GM10266 (cell line): ENCODE data around the gene ABHD17A.
"Not testable (repeated sequence)": the region's sequence is repeated elsewhere in the genome, so short reads cannot be mapped to it uniquely, and the experiment has no call there.

Source experiments
- DNase-seq: peaks from one replicate; pipeline ENCODE4 v3.0.0; 2012; ENCODE audit errors: extremely low spot score
- TF ChIP-seq, protein P1 (sequence below): IDR thresholded peaks from 2 replicates; pipeline ENCODE4 v1.5.1; 2012; ENCODE audit warnings: mild to moderate bottlenecking, low read depth; ENCODE audit not compliant: control insufficient read depth, insufficient read depth; ENCODE audit errors: missing control alignments

The ABHD17A gene

GRCh38 chr19:1880611-1881392 is 4.5 kb downstream of the ABHD17A start:
- TF ChIP-seq, protein P1, sequence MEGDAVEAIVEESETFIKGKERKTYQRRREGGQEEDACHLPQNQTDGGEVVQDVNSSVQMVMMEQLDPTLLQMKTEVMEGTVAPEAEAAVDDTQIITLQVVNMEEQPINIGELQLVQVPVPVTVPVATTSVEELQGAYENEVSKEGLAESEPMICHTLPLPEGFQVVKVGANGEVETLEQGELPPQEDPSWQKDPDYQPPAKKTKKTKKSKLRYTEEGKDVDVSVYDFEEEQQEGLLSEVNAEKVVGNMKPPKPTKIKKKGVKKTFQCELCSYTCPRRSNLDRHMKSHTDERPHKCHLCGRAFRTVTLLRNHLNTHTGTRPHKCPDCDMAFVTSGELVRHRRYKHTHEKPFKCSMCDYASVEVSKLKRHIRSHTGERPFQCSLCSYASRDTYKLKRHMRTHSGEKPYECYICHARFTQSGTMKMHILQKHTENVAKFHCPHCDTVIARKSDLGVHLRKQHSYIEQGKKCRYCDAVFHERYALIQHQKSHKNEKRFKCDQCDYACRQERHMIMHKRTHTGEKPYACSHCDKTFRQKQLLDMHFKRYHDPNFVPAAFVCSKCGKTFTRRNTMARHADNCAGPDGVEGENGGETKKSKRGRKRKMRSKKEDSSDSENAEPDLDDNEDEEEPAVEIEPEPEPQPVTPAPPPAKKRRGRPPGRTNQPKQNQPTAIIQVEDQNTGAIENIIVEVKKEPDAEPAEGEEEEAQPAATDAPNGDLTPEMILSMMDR: no peak
- DNase-seq: no peak

GRCh38 chr19:1879982-1880381 is 5.3 kb downstream of the ABHD17A start:
- not testable (repeated sequence) for DNase-seq

DNA sequence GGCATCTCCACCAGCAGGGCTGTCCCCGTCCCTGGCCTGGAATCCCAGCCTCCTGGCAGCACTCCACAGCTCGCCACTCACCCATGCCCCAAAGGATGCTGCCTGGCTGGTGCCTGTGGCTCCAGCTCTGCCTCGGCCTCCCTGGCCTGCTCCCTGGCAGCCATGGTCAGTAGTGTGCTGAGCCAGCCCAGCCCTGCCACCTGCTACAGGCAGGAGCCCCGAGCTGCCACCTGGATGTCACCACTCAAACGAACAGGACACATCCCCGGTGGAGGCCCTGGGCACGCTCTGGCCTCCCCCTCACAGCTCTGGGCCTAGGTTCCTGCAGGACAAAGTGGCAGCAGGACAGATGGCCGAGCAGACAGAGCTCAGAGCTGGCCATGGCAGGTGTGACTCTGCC is 6.7 kb downstream of the ABHD17A start:
- not testable (repeated sequence) for DNase-seq

- DNase-seq: not testable (repeated sequence)
These were observed 8.0 kb downstream of the ABHD17A start for GRCh38 chr19:1877280-1877660.

GRCh38 chr19:1876496-1877279 is 8.6 kb downstream of the ABHD17A start:
- not testable (repeated sequence) for DNase-seq

DNA sequence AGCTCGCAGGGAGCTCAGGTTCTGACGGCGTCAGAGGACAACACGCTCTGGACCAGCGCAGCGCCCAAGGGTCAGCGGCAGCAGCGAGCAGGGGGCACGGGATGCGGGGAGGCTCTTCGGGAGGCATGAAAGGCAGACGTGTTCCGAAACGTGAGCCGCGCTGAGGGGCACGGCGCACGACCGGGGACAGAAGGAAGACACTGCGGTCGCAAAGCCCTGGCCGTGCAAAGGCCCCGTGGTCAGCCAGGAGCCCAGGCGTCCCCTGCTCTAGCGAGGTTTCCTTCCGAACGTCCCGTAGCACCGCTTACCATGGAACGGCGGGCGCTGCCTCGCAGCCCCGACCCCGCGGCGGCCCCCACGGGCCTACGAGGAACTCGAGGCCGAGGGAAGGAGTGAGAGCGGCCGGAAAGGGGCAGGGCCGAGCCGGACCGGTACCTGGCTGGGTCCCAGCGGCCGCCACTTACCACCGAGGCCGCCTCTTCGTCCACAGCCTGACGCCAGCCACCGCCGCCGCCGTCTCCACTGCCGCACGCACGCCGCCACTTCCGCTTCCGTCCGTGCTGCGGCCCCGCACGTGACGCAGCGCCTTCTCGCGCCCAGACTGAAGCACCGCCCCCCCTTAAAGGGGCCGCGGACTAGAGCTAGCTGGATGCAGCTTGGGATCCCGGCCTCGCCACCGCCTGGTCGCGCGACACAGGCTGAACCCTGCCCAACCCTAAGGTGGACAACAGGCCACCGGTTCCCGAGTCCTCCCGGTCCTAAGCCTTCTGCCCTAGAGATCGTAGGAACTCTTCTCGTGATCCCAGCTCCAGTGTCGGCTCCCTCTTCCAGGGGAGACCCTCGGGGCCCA is 9.4 kb downstream of the ABHD17A start:
- TF ChIP-seq, protein P1: peak; percentile 12

DNA sequence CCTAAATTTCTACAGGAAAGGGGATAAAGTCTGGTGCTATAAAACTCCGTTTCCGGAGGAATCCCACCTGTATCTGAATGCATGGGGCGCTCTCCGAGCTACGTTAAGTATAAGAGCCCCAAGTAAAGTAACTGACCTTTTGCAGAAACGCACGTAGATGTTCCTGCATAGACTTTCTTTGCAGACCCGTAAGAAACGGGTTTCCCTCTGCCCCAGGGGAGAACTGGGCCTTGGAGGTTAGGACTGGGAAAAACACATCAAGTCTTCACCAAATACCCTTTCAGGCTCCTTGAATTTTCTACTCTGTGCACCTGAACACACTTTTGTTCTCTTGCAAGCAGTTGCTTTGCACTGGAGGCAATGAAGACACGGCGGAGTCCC is 10.0 kb downstream of the ABHD17A start:
- not testable (repeated sequence) for DNase-seq

More for the DNA sequence above, 9.4 kb downstream of the ABHD17A start:
- DNase-seq: peak; percentile 95

DNA sequence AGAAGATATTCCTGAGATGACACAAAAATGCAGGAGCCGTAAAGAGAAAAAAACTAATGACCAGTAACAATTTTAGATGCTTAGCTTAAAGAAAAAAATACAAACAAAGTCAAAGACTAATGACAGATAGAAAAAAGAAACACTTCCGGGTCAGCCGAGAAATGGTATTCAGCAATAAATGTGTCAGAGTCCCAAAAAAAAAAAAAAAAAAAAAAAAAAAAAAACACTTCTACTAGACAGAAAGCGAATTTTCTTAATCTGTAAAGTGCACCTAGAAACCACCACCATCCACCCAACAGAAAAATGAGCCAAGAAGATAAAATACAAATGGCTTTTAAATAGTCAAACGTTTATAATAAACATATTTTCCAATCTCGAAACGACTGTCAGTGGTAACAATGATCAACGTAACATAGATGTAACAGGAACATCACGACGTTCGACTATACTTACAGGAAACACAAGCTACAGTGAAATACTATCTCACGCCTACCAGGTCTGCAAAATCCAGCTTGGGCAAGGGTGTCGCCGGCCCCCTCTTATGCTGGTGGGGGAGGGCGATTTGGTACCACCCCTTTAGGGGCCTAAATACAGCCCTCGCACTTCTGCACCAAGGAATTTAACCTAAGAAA is 10.6 kb downstream of the ABHD17A start:
- peak; percentile 36 for DNase-seq
- TF ChIP-seq, protein P1: no peak

- no peak for DNase-seq
These were observed 11.5 kb downstream of the ABHD17A start for GRCh38 chr19:1873524-1874473.

More at GRCh38 chr19:1873524-1874473, 11.5 kb downstream of the ABHD17A start:
- TF ChIP-seq, protein P1: no peak
